OCI-LY7 (cell line): ENCODE measurements around the gene IGFN1.

Source experiments
- CTCF ChIP-seq: fragments of 200-600 bp; sonication (generic); conservative IDR thresholded peaks from 2 replicates; pipeline ENCODE4 v1.5.1; 2014; ENCODE audit warnings: mild to moderate bottlenecking, antibody characterized with exemption, low read length, moderate library complexity, mixed read lengths
- EZH2phosphoT487 ChIP-seq: fragments of 200-600 bp; sonication (generic); IDR thresholded peaks from 2 replicates; pipeline ENCODE4 v1.6.1; 2018; ENCODE audit warnings: low read depth, borderline replicate concordance, mild to moderate bottlenecking, mixed run types, antibody characterized with exemption, low read length, moderate library complexity, mixed read lengths

- TF ChIP-seq CTCF: no peak
- no peak for TF ChIP-seq EZH2phosphoT487
Measured at GRCh38 chr1:201156346-201156745, 34.3 kb upstream of the IGFN1 start.
